Thymus (tissue), 11 donors: ENCODE measurements around the gene MRPS7. TPM values are rescaled to one million over a fixed set of nuclear protein-coding genes. Genes with fewer than 3 reads are reported as not detected.
"Not testable (repeated sequence)": the region's sequence is repeated elsewhere in the genome, so short reads cannot be mapped to it uniquely, and the experiment has no call there.

ENCODE experiments used
- DNase-seq, 9 donors: peaks; one replicate each; pipeline ENCODE4 v3.0.0-alpha.2; 2013; ENCODE audit warnings: low spot score in 9 of 9, low read depth in 6 of 9, missing footprints in 1 of 9
- H3K27ac ChIP-seq, 2 donors: one replicate each; pipeline ENCODE4 v1.5.1; 2013; ENCODE audit warnings: control low read depth in 1 of 2, low read depth in 1 of 2, low read length in 1 of 2, mild to moderate bottlenecking in 1 of 2, moderate library complexity in 1 of 2
- H3K27me3 ChIP-seq, 2 donors: one replicate each; pipeline ENCODE4 v1.5.1; 2013; ENCODE audit warnings: low read length in 1 of 2; ENCODE audit not compliant: control insufficient read depth in 2 of 2, insufficient read depth in 1 of 2
- H3K36me3 ChIP-seq, 2 donors: one replicate each; pipeline ENCODE4 v1.5.1; 2013; ENCODE audit warnings: low read length in 1 of 2, mild to moderate bottlenecking in 1 of 2, moderate library complexity in 1 of 2; ENCODE audit not compliant: control insufficient read depth in 2 of 2, insufficient read depth in 2 of 2
- H3K4me1 ChIP-seq, 2 donors: one replicate each; pipeline ENCODE4 v1.5.1; 2013; ENCODE audit warnings: low read length in 2 of 2; ENCODE audit not compliant: control insufficient read depth in 2 of 2, insufficient read depth in 2 of 2
- H3K4me3 ChIP-seq, 2 donors: one replicate each; pipeline ENCODE4 v1.5.1; 2013; ENCODE audit warnings: low read length in 2 of 2, control low read depth in 1 of 2, mild to moderate bottlenecking in 1 of 2
- H3K9me3 ChIP-seq, 2 donors: one replicate each; pipeline ENCODE4 v1.5.1; 2013; ENCODE audit warnings: low read length in 1 of 2, mild to moderate bottlenecking in 1 of 2; ENCODE audit not compliant: control insufficient read depth in 2 of 2, insufficient read depth in 1 of 2
- WGBS: extraction: QIAGEN DNeasy Blood & Tissue Kit; methylation state at CpG from one replicate; pipeline ENCODE4 v1.1.7; 2013; 5-methylcytosine and 5-hydroxymethylcytosine counted together
- polyA plus RNA-seq: library from polyadenylated mRNA; stranded (reverse); fragments of 200-250 nt; gene quantifications from one replicate; pipeline ENCODE4 v1.2.3, GENCODE V29; 2013
- total RNA-seq: library from RNA; stranded (reverse); fragments of 120-200 nt; gene quantifications from one replicate; pipeline ENCODE4 v1.2.4, GENCODE V29; 2013
- donor health status: healthy.

The MRPS7 gene
- total and polyA plus RNA-seq, 2 donors: 39.1 to 62.8 TPM

DNA sequence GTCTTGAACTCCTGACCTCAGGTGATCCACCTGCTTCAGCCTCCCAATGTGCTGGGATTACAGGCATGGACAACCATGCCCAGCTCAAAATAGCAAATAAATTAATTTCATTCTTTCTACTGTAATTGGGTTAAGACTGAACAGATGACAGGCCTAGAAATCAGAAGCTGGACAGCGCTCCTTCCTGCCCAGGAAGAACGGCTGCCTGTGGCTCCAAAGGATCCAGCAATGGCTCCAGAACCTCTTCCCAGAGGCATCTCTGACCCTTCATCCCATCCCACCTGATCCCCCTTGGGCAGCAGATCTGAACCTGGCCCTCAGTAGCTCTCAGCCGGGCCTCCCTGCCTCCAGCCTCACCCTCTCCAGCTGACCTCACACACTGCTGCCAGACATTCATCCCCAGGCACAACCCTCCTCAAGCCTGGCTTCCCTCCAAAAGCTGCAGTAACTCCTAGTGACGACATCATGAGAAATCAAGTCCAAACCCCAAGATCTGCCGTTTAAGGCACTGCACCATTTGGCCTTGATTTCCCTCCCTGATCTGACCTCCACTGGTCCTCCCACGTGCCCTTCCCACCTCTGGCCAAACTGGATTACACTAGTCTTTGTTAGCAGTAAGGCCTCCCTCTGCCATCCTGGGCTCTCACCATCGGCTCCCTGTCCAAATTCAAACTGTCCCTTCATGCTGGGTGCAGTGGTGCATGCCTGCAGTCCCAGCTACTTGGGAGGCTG is 12.5 kb downstream of the MRPS7 start:
- Histone ChIP-seq H3K27me3 (peaks cover 0 to 7% of the 10 kb centered on the region in 2 donors), H3K36me3 (peaks cover 22 to 36% of the 10 kb centered on the region in 2 donors), H3K27ac (no peak overlapping the region), H3K4me1 (peaks cover 15 to 30% of the 10 kb centered on the region in 2 donors), H3K9me3 (no peaks in the 10 kb centered on the region), H3K4me3 (no peak overlapping the region)
- DNase-seq: no peak
- WGBS: 95% methylated on average over 7 of the region's 7 CpGs

DNA sequence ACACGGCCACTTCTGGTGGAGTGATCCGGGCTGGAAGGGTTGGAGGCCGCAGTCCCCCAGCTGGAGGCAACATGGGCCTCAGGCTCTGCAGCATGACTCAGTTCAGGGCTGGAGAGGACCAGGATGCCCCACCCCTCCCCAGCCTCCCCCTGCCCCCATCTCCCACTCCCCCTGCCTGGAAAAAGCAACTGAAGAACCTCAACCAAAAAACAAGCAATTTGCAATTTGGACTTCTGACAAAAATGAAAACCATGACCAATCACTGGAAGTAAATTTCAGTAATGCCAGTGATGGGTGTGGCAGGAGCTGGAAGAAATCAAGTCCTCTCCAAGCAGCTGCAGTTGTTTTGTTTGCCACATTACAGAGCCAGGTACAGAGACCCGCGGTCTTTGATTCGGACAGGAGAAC is 16.0 kb downstream of the MRPS7 start:
- 98% methylated on average over 6 of the region's 6 CpGs for WGBS
- H3K4me3 ChIP-seq: no peak overlapping the region
- no peak for DNase-seq
- H3K4me1 ChIP-seq: peaks cover 2 to 4% of the 10 kb centered on the region in 2 donors
- H3K27me3 ChIP-seq: no peaks in the 10 kb centered on the region
- H3K36me3 ChIP-seq: peaks cover 36 to 51% of the 10 kb centered on the region in 2 donors
- H3K27ac ChIP-seq: no peak overlapping the region
- no peaks in the 10 kb centered on the region for H3K9me3 ChIP-seq

DNA sequence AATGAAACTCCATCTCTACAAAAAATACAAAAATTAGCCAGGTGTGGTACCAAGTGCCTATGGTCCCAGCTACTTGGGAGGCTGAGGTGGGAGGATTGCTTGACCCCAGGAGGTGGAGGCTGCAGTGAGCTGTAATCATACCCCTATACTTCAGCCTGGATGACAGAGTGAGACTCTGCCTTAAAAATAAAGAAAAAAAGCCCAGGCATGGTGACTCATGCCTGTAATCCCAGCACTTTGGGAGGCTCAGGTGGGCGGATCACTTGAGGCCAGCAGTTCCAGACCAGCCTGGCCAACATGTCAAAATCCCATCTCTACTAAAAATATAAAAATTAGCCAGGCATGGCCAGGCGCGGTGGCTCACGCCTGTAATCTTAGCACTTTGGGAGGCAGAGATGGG is 18.5 kb downstream of the MRPS7 start:
- not testable (repeated sequence) for H3K4me1 ChIP-seq, H3K9me3 ChIP-seq, H3K27ac ChIP-seq, DNase-seq, H3K27me3 ChIP-seq, H3K4me3 ChIP-seq
- peaks cover 39 to 41% of the 10 kb centered on the region in 2 donors for H3K36me3 ChIP-seq
- WGBS: 98% methylated on average over 4 of the region's 4 CpGs

GRCh38 chr17:75285123-75285522 is 23.4 kb downstream of the MRPS7 start:
- no peak for DNase-seq

DNA sequence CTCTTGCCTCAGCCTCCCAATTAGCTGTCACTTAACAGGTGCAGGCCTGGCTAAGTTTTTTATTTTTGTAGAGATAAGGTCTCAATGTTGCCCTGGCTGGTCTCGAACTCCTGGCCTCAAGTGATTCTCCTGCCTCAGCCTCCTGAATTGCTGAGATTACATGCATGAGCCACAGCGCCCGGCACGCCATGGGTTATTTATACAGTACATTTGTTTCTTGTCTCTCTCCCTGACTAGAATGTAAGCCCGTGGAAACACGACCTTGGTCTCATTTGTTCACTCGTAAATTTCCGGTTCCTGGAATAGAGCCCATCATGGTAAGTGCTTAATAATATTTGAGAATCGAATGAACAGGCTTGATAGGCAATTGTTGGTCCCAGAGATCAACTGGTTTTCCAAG is 25.5 kb downstream of the MRPS7 start:
- Histone ChIP-seq H3K36me3 (peaks cover 21 to 26% of the 10 kb centered on the region in 2 donors), H3K27me3 (no peaks in the 10 kb centered on the region), H3K27ac (no peak overlapping the region), H3K4me1 (peaks cover 5 to 18% of the 10 kb centered on the region in 2 donors), H3K9me3 (no peaks in the 10 kb centered on the region), H3K4me3 (no peak overlapping the region)
- 97% methylated on average over 9 of the region's 9 CpGs for WGBS
- DNase-seq: no peak

More at GRCh38 chr17:75285123-75285522, 23.4 kb downstream of the MRPS7 start:
- Histone ChIP-seq H3K4me1 (peaks cover 5 to 13% of the 10 kb centered on the region in 2 donors), H3K36me3 (peaks cover 35 to 40% of the 10 kb centered on the region in 2 donors), H3K27ac (no peak overlapping the region), H3K27me3 (no peaks in the 10 kb centered on the region), H3K9me3 (no peaks in the 10 kb centered on the region), H3K4me3 (no peak overlapping the region)
- over 99% methylated on average over 6 of the region's 6 CpGs for WGBS

- H3K4me3 ChIP-seq: peak overlapping the region; percentile 76 to 79
- H3K36me3 ChIP-seq: peaks cover 18 to 24% of the 10 kb centered on the region in 2 donors
- WGBS: 13% methylated on average over 2 of the region's 2 CpGs
- H3K27ac ChIP-seq: no peak overlapping the region
- no peak for DNase-seq
- H3K4me1 ChIP-seq: peaks cover 5 to 18% of the 10 kb centered on the region in 2 donors
- H3K27me3 ChIP-seq: no peaks in the 10 kb centered on the region
- H3K9me3 ChIP-seq: no peaks in the 10 kb centered on the region
Observed at GRCh38 chr17:75288359-75288758, 26.7 kb downstream of the MRPS7 start.

DNA sequence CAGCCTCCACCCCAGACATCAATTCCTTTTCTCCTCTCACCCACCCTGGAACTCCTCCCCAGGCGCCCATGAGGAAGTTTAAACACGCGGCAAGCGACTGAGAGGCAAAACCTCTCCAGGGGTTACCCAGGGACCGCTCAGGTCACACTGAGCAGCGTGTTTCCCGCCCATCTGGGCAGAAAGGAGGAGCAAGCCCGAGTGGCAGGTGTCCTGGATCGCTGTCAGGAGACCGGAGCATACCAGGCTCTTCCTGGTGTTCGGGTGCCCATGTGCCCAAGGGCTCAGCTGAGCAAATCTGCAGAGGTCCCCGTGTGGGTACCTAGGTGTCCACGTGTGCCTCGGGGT is 27.1 kb downstream of the MRPS7 start:
- peaks cover 5 to 18% of the 10 kb centered on the region in 2 donors for H3K4me1 ChIP-seq

DNA sequence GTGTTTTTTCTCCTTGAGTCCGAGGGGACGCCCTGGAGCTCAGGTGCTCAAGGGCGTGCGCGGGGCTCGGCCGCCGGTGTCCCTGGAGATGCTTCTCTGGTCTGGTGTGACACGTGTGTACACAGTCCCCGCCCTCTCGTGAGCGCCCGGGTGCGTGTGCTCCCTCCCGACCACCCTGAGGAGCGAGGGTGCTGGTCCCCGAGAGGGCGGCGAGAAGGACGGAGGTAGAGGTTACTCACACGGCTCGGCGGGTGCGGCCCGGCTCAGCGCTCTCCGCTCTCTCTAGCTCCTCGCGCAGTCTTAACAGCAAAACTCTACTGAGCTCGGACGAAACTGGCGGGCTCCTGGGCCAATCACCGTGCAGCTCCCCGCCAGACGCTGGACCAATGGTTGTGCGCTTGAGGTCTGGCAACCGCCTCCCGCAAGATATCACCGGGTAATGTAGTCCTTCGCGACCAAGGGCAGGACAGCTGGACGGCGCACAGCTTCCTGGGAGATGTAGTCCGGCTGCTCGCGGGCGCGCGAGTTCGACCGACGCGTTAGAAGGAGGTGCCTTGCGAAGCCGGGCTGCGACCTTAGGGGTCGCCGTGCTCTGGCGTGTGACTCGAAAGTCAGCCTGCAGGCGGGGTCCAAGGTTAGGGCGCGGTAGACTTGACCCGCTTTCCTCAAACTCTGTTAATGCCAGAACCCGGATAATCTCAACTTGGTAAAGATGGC is 27.6 kb downstream of the MRPS7 start, which contains the start of gene SLC25A19:
SLC25A19 (minus strand) TSS at position 319 of the 717 bp plus-strand sequence. CDS start 2,669 bp downstream, outside the sequence.
- peaks cover 5 to 18% of the 10 kb centered on the region in 2 donors for H3K4me1 ChIP-seq
- no peaks in the 10 kb centered on the region for H3K27me3 ChIP-seq
- DNase-seq: peak; percentile 94 to 99 (median 97)
- H3K4me3 ChIP-seq: peak within 1 kb of the TSS; percentile 76 to 79
- H3K27ac ChIP-seq: peak within 1 kb of the TSS; percentile 97
- H3K9me3 ChIP-seq: no peaks in the 10 kb centered on the region
- WGBS: under 1% methylated on average over 65 of the region's 65 CpGs
- H3K36me3 ChIP-seq: peaks cover 15 to 18% of the 10 kb centered on the region in 2 donors

More for the DNA sequence above, 27.1 kb downstream of the MRPS7 start:
- H3K27me3 ChIP-seq: no peaks in the 10 kb centered on the region
- WGBS: under 1% methylated on average over 14 of the region's 14 CpGs
- peak overlapping the region; percentile 76 to 79 for H3K4me3 ChIP-seq
- H3K9me3 ChIP-seq: no peaks in the 10 kb centered on the region
- DNase-seq: peak in 4 of 9 donors; percentile 21 to 34 (median 28)
- peaks cover 15 to 20% of the 10 kb centered on the region in 2 donors for H3K36me3 ChIP-seq
- H3K27ac ChIP-seq: peak overlapping the region; percentile 81 to 92

GRCh38 chr17:75289832-75290337 is 28.2 kb downstream of the MRPS7 start:
- peak in 7 of 9 donors; percentile 21 to 79 (median 54) for DNase-seq
- Histone ChIP-seq H3K27ac (peak overlapping the region; percentile 97), H3K9me3 (no peaks in the 10 kb centered on the region), H3K4me3 (peak overlapping the region; percentile 76 to 79), H3K36me3 (peaks cover 14 to 15% of the 10 kb centered on the region in 2 donors), H3K4me1 (peaks cover 5 to 18% of the 10 kb centered on the region in 2 donors), H3K27me3 (no peaks in the 10 kb centered on the region)
- WGBS: 0% methylated on average over 26 of the region's 26 CpGs
